Stimulated activated naive CD4-positive, alpha-beta T cell treated with Interleukin-2 at 50 U/mL for 16 hours (primary cell): ENCODE measurements around the gene ACR.

Experiments used
- DNase-seq: peaks from one replicate; lab custom pipeline; 2025; lab: John Stamatoyannopoulos, UW

Gene ACR

DNA sequence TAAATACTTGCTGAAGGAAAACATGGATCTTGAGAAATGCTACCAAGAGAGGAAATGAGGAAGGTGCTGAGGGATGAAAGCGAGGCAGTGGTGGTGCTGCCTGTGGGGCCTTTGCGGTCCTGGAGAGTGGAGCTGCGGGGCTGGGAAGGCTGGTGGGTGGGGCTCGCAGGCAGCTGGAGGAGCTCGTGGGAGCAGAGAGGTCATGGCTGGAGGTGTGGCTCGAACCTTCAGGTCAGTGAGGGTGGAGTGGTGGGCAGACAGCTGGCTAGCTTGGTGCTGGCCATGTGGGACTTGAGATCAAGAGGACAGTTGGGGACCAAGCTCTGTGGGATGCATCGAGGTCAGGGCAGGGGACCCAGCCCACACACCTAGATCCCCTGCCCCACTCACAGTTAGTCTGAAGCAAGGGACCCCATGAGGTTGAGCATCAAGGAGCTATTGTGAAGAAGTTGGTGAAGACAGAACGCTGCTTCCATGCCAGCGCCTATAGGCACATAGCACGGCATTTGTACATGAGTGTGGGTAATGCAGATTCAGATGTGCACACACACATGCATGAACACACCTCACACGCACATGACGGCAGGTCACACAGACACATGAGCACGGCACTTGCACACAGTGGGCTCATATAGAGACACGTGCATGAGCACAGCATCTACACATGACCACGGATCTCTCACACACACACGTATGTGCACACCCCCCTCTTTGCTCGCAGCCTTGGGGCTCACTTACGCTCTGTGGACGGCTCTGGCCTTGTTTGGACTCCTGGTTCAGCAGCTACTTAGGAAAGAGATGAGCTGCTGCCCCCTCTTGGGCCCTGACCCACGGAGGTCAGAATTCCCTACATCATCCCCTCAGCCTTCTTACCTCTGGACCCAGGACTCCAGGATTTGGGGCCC, 34.9 kb upstream of the ACR start:
- DNase-seq = no peak

- no peak for DNase-seq
Measured at GRCh38 chr22:50703726-50704509, 34.1 kb upstream of the ACR start.

DNA sequence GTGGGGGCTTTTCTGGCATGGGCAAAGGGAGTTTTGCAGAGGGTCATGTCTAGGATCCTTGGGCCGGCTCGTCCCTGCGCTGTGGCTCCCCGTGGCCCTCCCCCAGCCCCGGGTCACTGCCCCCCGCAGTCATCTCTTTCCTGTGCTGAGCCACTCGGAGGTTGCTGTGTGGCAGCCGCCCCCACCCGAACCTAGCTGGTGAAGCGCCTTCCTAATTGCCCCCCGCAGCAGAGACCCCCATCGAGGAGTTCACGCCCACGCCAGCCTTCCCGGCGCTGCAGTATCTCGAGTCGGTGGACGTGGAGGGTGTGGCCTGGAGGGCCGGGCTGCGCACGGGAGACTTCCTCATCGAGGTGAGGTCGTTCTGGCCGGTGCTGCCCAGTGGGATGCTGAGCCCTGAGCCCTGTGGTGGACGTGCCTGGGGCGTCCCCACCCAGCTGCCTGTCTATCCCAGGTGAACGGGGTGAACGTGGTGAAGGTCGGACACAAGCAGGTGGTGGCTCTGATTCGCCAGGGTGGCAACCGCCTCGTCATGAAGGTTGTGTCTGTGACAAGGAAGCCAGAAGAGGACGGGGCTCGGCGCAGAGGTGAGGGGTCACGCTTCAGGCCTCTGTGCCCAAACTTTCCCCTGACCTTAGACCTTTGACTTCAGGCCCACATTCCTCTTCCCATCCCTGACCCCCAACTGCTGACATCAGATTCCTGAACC, 33.3 kb upstream of the ACR start:
- DNase-seq = no peak

GRCh38 chr22:50705219-50705691, 32.7 kb upstream of the ACR start:
- DNase-seq = no peak

DNA sequence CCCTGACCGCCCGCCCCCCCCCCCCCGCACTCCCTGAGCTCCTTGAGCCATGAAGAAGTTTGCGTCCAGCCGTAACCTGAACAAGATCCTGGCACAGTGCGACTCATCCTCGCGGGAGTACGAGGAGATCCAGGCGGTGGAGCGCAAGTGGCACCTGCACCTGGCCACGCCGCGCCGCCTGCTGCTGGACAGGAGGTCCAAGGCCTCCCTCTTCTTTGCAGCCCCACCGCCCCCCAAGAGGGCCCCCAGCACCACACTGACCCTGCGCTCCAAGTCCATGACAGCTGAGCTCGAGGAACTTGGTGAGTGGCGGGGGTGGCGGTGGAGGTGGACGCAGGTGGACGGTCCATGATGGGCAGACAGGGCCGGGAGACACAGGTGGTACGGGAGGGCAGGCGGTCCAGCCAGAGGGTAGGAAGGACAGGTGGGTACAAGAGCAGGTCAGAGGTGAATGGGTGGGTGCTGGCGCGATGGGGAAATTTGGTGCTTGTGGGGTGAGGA, 32.1 kb upstream of the ACR start:
- DNase-seq = no peak

DNA sequence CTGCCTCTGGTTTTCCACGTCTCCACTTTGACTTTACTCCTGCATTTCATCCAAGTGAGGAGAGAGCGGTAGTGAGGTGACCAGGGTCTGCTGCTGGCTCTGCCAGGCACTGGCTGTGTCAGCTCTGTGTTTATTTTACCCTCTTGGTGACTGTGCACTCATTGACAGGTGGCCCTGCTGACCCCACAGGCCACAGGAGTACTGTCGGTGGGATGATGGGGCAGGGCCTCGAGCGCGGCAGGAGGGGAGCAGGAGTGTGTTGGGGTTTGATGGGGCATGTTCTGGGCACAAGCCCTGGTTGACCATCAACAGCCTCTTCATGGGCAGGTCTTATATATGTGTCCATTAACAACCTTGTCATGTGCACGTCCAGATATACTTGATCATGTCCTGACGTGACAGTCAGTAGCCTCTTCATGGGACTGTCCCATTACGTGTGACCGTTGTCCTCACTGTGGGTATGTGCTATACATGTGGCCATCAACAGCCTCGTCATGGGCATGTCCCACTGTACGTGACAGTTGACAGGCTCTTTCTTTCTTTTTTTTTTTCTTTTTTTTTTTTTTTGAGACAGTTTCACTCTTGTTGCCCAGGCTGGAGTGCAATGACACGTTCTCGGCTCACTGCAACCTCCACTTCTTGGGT, 31.4 kb upstream of the ACR start:
- DNase-seq = no peak

- no peak for DNase-seq
Measured at GRCh38 chr22:50708474-50708873, 29.5 kb upstream of the ACR start.

DNA sequence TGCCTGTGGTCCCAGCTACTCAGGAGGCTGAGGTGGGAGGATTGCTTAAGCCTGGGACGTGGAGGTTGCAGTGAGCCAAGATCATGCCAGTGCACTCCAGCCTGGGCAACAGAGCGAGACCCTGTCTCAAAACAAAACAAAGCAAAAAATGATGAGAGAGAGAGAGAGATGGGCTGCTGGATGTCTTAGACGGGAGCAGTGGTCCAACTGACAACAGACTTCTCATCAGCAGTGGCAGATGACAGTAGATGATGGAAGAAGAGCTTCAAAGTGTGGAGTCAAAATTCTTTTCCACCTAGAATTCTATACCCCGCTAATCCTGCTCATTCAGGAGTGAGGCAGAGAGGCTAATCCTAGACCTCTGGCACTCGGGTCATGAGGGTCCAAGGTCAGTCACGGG, 29.0 kb upstream of the ACR start:
- DNase-seq = no peak

DNA sequence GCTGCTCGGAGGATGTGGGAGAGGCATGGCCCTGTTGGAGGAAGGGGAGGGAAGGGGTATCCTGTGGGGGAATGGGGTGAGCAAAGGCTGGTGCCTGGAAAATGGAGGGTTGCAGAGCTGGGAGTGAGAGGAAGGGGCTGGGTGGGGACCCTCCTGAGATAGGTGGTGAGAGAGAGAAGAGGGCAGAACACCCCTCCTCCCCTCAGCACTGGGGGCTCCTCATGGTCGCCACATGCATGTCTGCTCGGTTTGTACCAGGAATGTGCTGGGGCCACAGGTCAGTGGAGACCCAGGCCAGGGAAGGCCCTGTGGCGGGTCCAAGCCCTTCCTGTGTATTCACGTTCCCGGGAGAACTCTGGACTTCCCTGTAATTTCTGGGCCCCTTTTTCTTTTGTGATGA, 27.8 kb upstream of the ACR start:
- no peak for DNase-seq

DNA sequence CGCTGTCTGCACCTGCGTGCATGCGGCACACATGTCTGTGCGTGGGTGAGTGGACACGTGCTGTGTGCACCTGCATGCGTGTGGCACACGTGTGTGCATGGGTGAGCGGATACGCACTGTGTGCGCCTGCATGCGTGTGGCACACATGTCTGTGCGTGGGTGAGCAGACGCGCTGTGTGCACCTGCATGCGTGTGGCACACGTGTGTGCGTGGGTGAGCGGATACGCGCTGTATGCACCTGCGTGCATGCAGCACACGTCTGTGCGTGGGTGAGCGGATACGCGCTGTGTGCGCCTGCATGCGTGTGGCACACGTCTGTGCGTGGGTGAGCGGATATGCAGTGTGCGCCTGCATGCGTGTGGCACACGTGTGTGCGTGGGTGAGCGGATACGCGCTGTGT, 27.1 kb upstream of the ACR start:
- no peak for DNase-seq

GRCh38 chr22:50711446-50712340, 26.3 kb upstream of the ACR start:
- DNase-seq = no peak

DNA sequence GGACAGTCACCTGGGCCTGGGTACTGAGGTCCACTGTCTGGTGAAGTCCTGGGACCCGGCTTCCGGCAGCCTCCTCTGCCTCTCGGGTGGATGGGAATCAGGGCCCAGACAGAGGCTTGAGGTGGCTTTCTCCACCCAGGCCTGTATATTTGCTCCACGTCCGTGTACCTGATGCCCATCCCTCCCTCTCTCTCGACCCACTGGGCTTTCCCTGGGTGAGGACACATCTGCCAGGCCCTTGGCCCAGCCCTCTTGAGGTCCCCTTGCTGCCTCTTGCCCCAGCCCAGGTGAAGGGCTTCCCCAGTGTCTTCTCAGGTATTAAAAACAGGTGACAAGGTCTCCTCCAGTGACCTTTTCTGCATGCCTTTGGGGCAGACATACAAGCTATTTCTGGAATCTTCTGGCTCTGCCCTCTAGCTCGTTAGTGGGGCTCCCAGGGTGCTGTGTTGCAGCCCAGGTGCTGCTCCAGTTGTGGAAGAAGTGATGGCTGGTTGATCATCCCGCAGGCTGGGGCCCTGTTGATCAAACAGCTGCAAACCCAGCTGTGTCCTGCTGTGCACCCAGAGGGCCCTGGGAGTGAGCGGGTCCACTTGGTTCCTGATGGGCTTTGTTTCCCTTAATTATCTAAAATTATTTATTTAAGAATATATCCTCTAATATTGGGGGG, 25.5 kb upstream of the ACR start:
- no peak for DNase-seq

DNA sequence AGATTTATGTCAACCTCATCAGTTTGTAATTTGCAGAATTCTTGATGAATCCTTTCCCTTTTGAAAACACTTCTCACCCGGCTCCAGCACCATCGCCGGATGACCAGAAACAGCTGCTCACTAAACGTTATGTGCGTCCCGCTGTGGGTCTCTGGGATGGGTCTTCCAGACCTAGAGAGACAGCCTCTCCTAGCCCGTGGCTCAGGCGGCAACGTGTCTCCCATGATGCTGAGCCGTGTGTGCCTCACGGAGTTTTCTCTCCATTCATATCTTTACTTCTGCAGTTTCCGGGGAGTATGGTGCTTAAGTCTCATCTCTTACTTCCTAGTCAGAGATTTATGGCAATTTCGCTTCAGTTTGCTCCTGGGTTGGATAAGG, 25.0 kb upstream of the ACR start:
- no peak for DNase-seq

DNA sequence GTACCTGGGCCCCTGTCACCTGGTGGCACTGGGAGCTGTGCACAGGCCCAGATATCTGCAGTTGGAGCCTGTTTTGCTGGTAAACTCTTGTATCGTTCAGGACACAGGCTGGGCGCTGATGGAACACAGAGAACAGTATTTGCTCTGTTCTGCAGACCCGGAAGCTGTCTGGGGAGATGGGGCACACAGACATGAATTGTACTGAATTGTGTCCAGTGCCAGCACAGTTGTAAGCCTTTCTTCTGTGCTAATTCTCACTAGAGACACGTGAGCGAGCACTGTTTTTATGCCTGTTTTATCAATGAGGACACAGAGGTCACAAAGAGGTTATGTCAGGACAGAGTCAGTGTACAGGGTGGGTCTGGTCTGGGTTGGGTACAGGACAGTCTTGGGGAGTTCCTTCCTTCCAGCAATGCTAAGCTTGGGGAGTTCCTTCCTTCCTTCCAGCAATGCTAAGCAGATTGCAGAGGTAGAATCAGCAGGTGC, 24.4 kb upstream of the ACR start:
- no peak for DNase-seq

- DNase-seq = no peak
Measured at GRCh38 chr22:50714150-50714549, 23.9 kb upstream of the ACR start.

DNA sequence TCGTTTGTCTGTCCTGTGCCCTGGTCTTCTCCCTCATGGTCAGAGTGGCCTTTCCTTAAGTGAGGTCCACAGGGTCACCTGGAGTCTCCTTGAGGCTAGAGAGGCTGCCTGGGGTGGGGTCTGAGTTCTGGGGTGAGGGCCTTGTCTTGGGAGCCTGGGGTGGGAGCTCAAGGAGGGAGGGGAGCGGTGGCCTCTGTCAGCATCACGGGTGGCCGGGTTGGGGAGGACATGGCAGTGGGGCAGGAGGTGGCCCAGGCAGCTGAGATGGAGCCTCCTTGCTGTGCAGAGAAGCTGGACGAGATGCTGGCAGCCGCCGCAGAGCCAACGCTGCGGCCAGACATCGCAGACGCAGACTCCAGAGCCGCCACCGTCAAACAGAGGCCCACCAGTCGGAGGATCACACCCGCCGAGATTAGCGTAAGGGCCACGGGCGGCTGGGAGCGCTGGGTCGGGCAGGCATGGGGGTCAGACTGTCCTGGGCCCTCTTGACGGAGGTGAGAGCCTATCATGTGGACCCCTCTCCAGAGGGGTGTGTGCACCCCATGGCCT, 23.3 kb upstream of the ACR start:
- DNase-seq = no peak

DNA sequence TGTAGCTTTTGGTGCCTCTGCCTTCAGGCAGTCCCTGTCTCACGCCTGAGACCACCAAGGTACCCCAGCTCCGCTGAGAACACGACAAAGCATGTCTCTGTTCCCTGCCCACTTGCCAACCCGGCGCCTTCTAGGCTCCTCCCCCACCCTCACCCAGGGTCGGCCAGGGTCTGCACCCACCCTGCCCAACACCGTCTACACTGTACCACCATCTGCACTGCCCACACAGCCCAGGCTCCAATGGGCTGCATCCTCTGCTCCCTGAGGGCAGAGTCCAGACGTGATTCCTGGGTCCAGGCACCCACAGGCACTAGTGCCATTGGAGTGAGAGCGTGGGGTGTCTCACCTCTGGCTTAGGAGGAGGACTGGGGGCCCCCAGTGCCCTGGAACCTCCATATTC, 22.8 kb upstream of the ACR start:
- DNase-seq = no peak

- no peak for DNase-seq
Measured at GRCh38 chr22:50715776-50716175, 22.2 kb upstream of the ACR start.

GRCh38 chr22:50716290-50717024, 21.5 kb upstream of the ACR start:
- no peak for DNase-seq
